Esophagus muscularis mucosa (tissue), 4 donors: ENCODE measurements around the gene ATP5IF1. TPM values are rescaled to one million over a fixed set of nuclear protein-coding genes. Genes with fewer than 3 reads are reported as not detected.

Experiments
- DNase-seq: peaks from one replicate; pipeline ENCODE4 v3.0.0-alpha.2; 2017; ENCODE audit errors: extremely low spot score
- H3K27ac ChIP-seq, 4 donors: fragments of 200-600 bp; sonication (generic); replicated peaks in 1 of 4; 1 replicate in 3 of 4; 2 replicates in 1 of 4; pipeline ENCODE4 v1.5.1; 2016 to 2019; ENCODE audit warnings: mild to moderate bottlenecking in 1 of 4
- H3K27me3 ChIP-seq, 4 donors: fragments of 200-600 bp; sonication (generic); one replicate each; pipeline versions ENCODE4 v1.5.1 to v1.6.0; 2016 to 2019
- H3K36me3 ChIP-seq, 4 donors: fragments of 200-600 bp; sonication (generic); one replicate each; pipeline ENCODE4 v1.5.1; 2016 to 2019
- H3K4me1 ChIP-seq, 4 donors: fragments of 200-600 bp; sonication (generic); one replicate each; pipeline ENCODE4 v1.5.1; 2016 to 2019
- H3K4me3 ChIP-seq, 4 donors: fragments of 200-600 bp; sonication (generic); 1 replicate in 2 of 4; 2 replicates in 2 of 4; pipeline ENCODE4 v1.5.1; 2016 to 2019; ENCODE audit warnings: mild to moderate bottlenecking in 4 of 4, moderate library complexity in 1 of 4
- H3K9me3 ChIP-seq, 4 donors: fragments of 200-600 bp; sonication (generic); 1 replicate in 3 of 4; 2 replicates in 1 of 4; pipeline ENCODE4 v1.5.1; 2016 to 2019
- CTCF ChIP-seq, 3 experiments: fragments of 200-600 bp in 2 of 3; fragments of 450-650 bp in 1 of 3; sonication (generic) in 2 of 3; IDR thresholded peaks; one replicate each; pipeline ENCODE4 v1.5.1; 2017 to 2019; ENCODE audit warnings: antibody characterized with exemption in 3 of 3, mild to moderate bottlenecking in 2 of 3, moderate library complexity in 1 of 3
- EP300 ChIP-seq: sonication (generic); formaldehyde crosslinking; IDR thresholded peaks from one replicate; pipeline ENCODE4 v1.6.1; 2017; ENCODE audit warnings: antibody characterized with exemption
- POLR2A ChIP-seq: fragments of 450-650 bp; IDR thresholded peaks from one replicate; pipeline ENCODE4 v1.6.1; 2017; ENCODE audit warnings: antibody characterized with exemption, moderate library complexity, mild to moderate bottlenecking, low read depth
- POLR2AphosphoS5 ChIP-seq, 2 donors: sonication (generic); formaldehyde crosslinking; IDR thresholded peaks; one replicate each; pipeline ENCODE4 v1.6.1; 2017; ENCODE audit warnings: antibody characterized with exemption in 2 of 2
- WGBS: methylation state at CpG from one replicate; pipeline ENCODE4 v1.1.5; 2018; 5-methylcytosine and 5-hydroxymethylcytosine counted together
- intact Hi-C: fragments of 100-400 bp; cut with DNase I; formaldehyde crosslinking; loops from one replicate; pipeline ENCODE4 v1.15.1; 2023
- total RNA-seq, 4 donors: library from RNA; depleted of rRNA; stranded (reverse); fragments of >200 nt; gene quantifications; one replicate each; pipeline versions ENCODE4 v1.1.0 to v1.2.1, GENCODE V29; 2016

ATP5IF1 gene
- total RNA-seq, 4 donors from 2014 or later: 125 to 174 (median 126) TPM

- intact Hi-C loops: loop anchor here (2.0 to 5.0 kb wide), 3 partner anchors 13 to 109 kb away; partner anchors contain the start of genes MED18 and PHACTR4
- no peak for TF ChIP-seq CTCF (IDR thresholded peaks at IDR 0.05)
- TF ChIP-seq POLR2A: no peak
- peak; percentile 20 to 56 for TF ChIP-seq POLR2AphosphoS5 (IDR thresholded peaks at IDR 0.05)
Measured at GRCh38 chr1:28259934-28260802, 24.2 kb downstream of the ATP5IF1 start.

GRCh38 chr1:28260803-28261174, 24.9 kb downstream of the ATP5IF1 start:
- no peaks in the 10 kb centered on the region for H3K36me3 ChIP-seq
- DNase-seq: no peak
- intact Hi-C loops: loop anchor here (2.0 to 5.0 kb wide), 2 partner anchors 14 to 67 kb away; partner anchors contain the start of gene MED18
- H3K4me3 ChIP-seq: peak overlapping the region; percentile 89 to 100 (median 95)
- H3K27me3 ChIP-seq: no peaks in the 10 kb centered on the region
- H3K27ac ChIP-seq: peak overlapping the region; percentile 95 to 98 (median 97)
- H3K9me3 ChIP-seq: no peaks in the 10 kb centered on the region
- peaks cover 16 to 43% (median 38%) of the 10 kb centered on the region in 4 donors for H3K4me1 ChIP-seq
- 57% methylated on average over 7 of the region's 7 CpGs for WGBS
- TF ChIP-seq POLR2AphosphoS5 (IDR thresholded peaks at IDR 0.05) (no peak), EP300 (no peak), CTCF (IDR thresholded peaks at IDR 0.05) (no peak), POLR2A (no peak)

More at GRCh38 chr1:28259934-28260802, 24.2 kb downstream of the ATP5IF1 start:
- DNase-seq: no peak
- Histone ChIP-seq H3K36me3 (no peaks in the 10 kb centered on the region), H3K27ac (peak overlapping the region; percentile 95 to 98 (median 97)), H3K4me1 (peaks cover 16 to 43% (median 37%) of the 10 kb centered on the region in 4 donors), H3K4me3 (peak overlapping the region; percentile 89 to 100 (median 95)), H3K27me3 (no peaks in the 10 kb centered on the region), H3K9me3 (no peaks in the 10 kb centered on the region)
- WGBS: 1% methylated on average over 11 of the region's 66 CpGs

- TF ChIP-seq EP300: no peak
- no peak for TF ChIP-seq POLR2A
- TF ChIP-seq POLR2AphosphoS5 (IDR thresholded peaks at IDR 0.05): no peak
- no peak for TF ChIP-seq CTCF (IDR thresholded peaks at IDR 0.05)
- H3K36me3 ChIP-seq: peaks cover 0 to 5% (median 2%) of the 10 kb centered on the region in 4 donors
- no peaks in the 10 kb centered on the region for H3K27me3 ChIP-seq
- peaks cover 22 to 42% (median 35%) of the 10 kb centered on the region in 4 donors for H3K4me1 ChIP-seq
- no peaks in the 10 kb centered on the region for H3K9me3 ChIP-seq
- no peak overlapping the region for H3K4me3 ChIP-seq
- 71% methylated on average over 1 of the region's 1 CpG for WGBS
- DNase-seq: no peak
- intact Hi-C loops: loop anchor here (5.0 kb wide), 1 partner anchor 62 kb away; the partner anchor contains the start of gene MED18
- H3K27ac ChIP-seq: no peak overlapping the region
Measured at GRCh38 chr1:28264897-28265296, 29.0 kb downstream of the ATP5IF1 start.

GRCh38 chr1:28265577-28265976, 29.7 kb downstream of the ATP5IF1 start:
- intact Hi-C loops: no loop called here
- no peak for TF ChIP-seq POLR2AphosphoS5 (IDR thresholded peaks at IDR 0.05)
- TF ChIP-seq EP300: no peak
- TF ChIP-seq CTCF (IDR thresholded peaks at IDR 0.05): no peak
- TF ChIP-seq POLR2A: no peak

More at GRCh38 chr1:28265577-28265976, 29.7 kb downstream of the ATP5IF1 start:
- H3K27me3 ChIP-seq: no peaks in the 10 kb centered on the region
- no peak overlapping the region for H3K4me3 ChIP-seq
- no peaks in the 10 kb centered on the region for H3K9me3 ChIP-seq
- 89% methylated on average over 8 of the region's 8 CpGs for WGBS
- no peak overlapping the region for H3K27ac ChIP-seq
- no peak for DNase-seq
- peaks cover 20 to 40% (median 33%) of the 10 kb centered on the region in 4 donors for H3K4me1 ChIP-seq
- H3K36me3 ChIP-seq: peaks cover 0 to 10% (median 4%) of the 10 kb centered on the region in 4 donors
